ENCODE results near the gene HOXA5. TPM values are rescaled to one million over a fixed set of nuclear protein-coding genes. Genes with fewer than 3 reads are reported as not detected.

The HOXA5 gene
- total RNA-seq, 1 experiment from 2014 or later = not detected

GRCh38 chr7:27138985-27139333, 4.5 kb downstream of the HOXA5 start:
- H3K4me3 Mint-ChIP-seq = no peak overlapping the region; a peak in 1 of 5 replicates
- no peak overlapping the region for H3K9ac ChIP-seq (ENCODE audit: extremely low read depth, insufficient read length, low read length)
- no peak overlapping the region for H3K14ac ChIP-seq (ENCODE audit: insufficient read depth, low read length)
- H2BK120ac ChIP-seq (ENCODE audit: low read depth, low read length, poor library complexity, severe bottlenecking) = no peak overlapping the region
- H3K27me3 Mint-ChIP-seq (ENCODE audit: low read depth) = peaks cover 100% of the 10 kb centered on the region
- no peak overlapping the region for H3K4ac ChIP-seq (ENCODE audit: low read depth, low read length)
- H3K27me3 ChIP-seq (ENCODE audit: insufficient read depth, low read length) = peaks cover 98% of the 10 kb centered on the region
- TF ChIP-seq CTCF (conservative IDR thresholded peaks at IDR 0.05) = no peak
- H3K23me2 ChIP-seq (ENCODE audit: insufficient read length, low read depth, low read length, poor library complexity, severe bottlenecking) = peaks cover 10% of the 10 kb centered on the region
- H3K9me3 Mint-ChIP-seq = peaks cover 0 to 21% of the 10 kb centered on the region in 2 experiments
- no peak overlapping the region for H3K4me2 ChIP-seq (ENCODE audit: insufficient read depth, insufficient read length, low read length)
- no peak overlapping the region for H2BK5ac ChIP-seq (ENCODE audit: insufficient read length, low read length)
- H4K91ac ChIP-seq (ENCODE audit: insufficient read length, low read depth, low read length) = no peak overlapping the region
- no peaks in the 10 kb centered on the region for H3K79me1 ChIP-seq (ENCODE audit: insufficient read depth, low read depth, low read length, poor library complexity, severe bottlenecking)
- no peak overlapping the region for H3K27ac ChIP-seq (ENCODE audit: insufficient read length, low read depth, low read length)
- H4K5ac ChIP-seq (ENCODE audit: insufficient read length, low read depth, low read length) = no peak overlapping the region
- H2BK20ac ChIP-seq (ENCODE audit: low read depth, low read length, poor library complexity, severe bottlenecking) = no peak overlapping the region
- no peak overlapping the region for H4K8ac ChIP-seq (replicated peaks; ENCODE audit: insufficient read length, low read depth, low read length)
- no CpG with 5 or more reads among the region's 11 CpGs for WGBS (ENCODE audit: extremely low coverage, insufficient read length, low lambda C conversion rate)
- H3K23ac ChIP-seq (ENCODE audit: insufficient read length, low read depth, low read length) = no peak overlapping the region
- no peak overlapping the region for H2AFZ ChIP-seq (ENCODE audit: low read length)
- H3K4me1 ChIP-seq (ENCODE audit: insufficient read depth, low read length) = no peaks in the 10 kb centered on the region
- H2BK15ac ChIP-seq (ENCODE audit: low read depth, low read length) = no peak overlapping the region
- H3K9me3 ChIP-seq (ENCODE audit: control insufficient read depth, low read depth, low read length) = no peaks in the 10 kb centered on the region
- H2AK5ac ChIP-seq (ENCODE audit: insufficient read length, low read length) = no peak overlapping the region
- peaks cover 7 to 13% of the 10 kb centered on the region in 2 experiments for H3K4me1 Mint-ChIP-seq
- H3T11ph ChIP-seq (ENCODE audit: low read length) = no peak overlapping the region
- H3K18ac ChIP-seq (ENCODE audit: insufficient read length, low read depth, low read length) = no peak overlapping the region
- H3K56ac ChIP-seq (ENCODE audit: insufficient read length, low read depth, low read length) = no peak overlapping the region
- H3K36me3 Mint-ChIP-seq (ENCODE audit: insufficient read depth in 1 of 3, low read depth in 3 of 3) = no peaks in the 10 kb centered on the region; a peak in 1 of 7 replicates
- H2BK12ac ChIP-seq (ENCODE audit: insufficient read length, low read depth, low read length) = no peak overlapping the region
- no peak overlapping the region for H3K27ac Mint-ChIP-seq
- no peaks in the 10 kb centered on the region for H3K79me2 ChIP-seq (ENCODE audit: insufficient read depth, low read length)
- no peak for DNase-seq
- no peaks in the 10 kb centered on the region for H4K20me1 ChIP-seq (ENCODE audit: control insufficient read depth, insufficient read depth, insufficient read length)

Measured in H9 (cell line).